Ovary (tissue), 3 donors: ENCODE data around the gene SPRYD4.

Experiments used
- CTCF ChIP-seq, 3 donors: fragments of 450-650 bp in 2 of 3; fragments of 200-600 bp in 1 of 3; IDR thresholded peaks; one replicate each; pipeline versions ENCODE4 v1.5.1 to v1.8.0; 2016 to 2022; ENCODE audit warnings: antibody characterized with exemption in 3 of 3, mild to moderate bottlenecking in 1 of 3
- EP300 ChIP-seq: sonication (generic); formaldehyde crosslinking; IDR thresholded peaks from one replicate; pipeline ENCODE4 v1.6.1; 2017; ENCODE audit warnings: antibody characterized with exemption
- POLR2A ChIP-seq: fragments of 450-650 bp; IDR thresholded peaks from one replicate; pipeline ENCODE4 v1.6.1; 2017; ENCODE audit warnings: antibody characterized with exemption, mild to moderate bottlenecking, moderate library complexity
- donor health status: DM: no; HTN: no; CAD: no.

- TF ChIP-seq CTCF (IDR thresholded peaks at IDR 0.05) (no peak), POLR2A (no peak), EP300 (no peak)
Observed at GRCh38 chr12:56476143-56476542, 7.8 kb downstream of the SPRYD4 start.
